ENCODE measurements around the gene MINDY4.

GRCh38 chr7:30728591-30729100 is 42.6 kb upstream of the MINDY4 start:
- no peak for TF ChIP-seq CTCF (IDR thresholded peaks at IDR 0.05)
- TF ChIP-seq EZH2 (IDR thresholded peaks at IDR 0.05; ENCODE audit: borderline replicate concordance, insufficient read depth, low read depth, low read length, poor library complexity, severe bottlenecking): no peak
